ENCODE data around the gene CLCN7. TPM values are rescaled to one million over a fixed set of nuclear protein-coding genes. Genes with fewer than 3 reads are reported as not detected.

Gene CLCN7
- total RNA-seq, 1 donor from 2014 or later, result 36.6 TPM

DNA sequence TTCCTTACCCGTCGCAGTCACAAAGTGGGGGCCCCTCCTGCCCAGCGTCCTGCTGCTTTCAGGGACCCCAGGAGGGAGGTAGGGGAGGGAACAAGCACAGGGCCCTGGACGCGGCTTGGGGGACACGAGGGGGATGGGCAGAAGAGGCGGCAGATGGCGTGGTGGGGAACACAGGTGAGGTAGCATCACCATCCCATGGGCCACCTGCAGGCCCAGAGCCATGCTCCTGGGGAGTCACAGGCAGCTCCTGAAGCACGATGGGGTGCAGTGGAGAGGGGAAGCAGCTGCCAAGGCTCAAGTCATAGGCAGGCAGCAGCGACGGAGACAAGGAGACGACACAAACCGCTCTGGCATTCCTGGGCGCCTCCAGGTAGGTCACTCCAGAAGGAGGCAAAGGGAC is 71.1 kb downstream of the CLCN7 start:
- Histone ChIP-seq H3K36me3 (ENCODE audit: control insufficient read depth, insufficient read depth, low read length) (peaks cover 6% of the 10 kb centered on the region), H3K27me3 (ENCODE audit: control insufficient read depth, insufficient read depth, low read length) (no peaks in the 10 kb centered on the region), H3K4me3 (ENCODE audit: low read depth, low read length) (no peak overlapping the region)
- FAIRE-seq, result no peak
- DNase-seq (ENCODE audit: low read depth), result no peak
- TF ChIP-seq, protein P1, sequence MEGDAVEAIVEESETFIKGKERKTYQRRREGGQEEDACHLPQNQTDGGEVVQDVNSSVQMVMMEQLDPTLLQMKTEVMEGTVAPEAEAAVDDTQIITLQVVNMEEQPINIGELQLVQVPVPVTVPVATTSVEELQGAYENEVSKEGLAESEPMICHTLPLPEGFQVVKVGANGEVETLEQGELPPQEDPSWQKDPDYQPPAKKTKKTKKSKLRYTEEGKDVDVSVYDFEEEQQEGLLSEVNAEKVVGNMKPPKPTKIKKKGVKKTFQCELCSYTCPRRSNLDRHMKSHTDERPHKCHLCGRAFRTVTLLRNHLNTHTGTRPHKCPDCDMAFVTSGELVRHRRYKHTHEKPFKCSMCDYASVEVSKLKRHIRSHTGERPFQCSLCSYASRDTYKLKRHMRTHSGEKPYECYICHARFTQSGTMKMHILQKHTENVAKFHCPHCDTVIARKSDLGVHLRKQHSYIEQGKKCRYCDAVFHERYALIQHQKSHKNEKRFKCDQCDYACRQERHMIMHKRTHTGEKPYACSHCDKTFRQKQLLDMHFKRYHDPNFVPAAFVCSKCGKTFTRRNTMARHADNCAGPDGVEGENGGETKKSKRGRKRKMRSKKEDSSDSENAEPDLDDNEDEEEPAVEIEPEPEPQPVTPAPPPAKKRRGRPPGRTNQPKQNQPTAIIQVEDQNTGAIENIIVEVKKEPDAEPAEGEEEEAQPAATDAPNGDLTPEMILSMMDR (IDR thresholded peaks at IDR 0.05; ENCODE audit: insufficient read depth, low read length, severe bottlenecking), result no peak

- TF ChIP-seq, protein P1 (IDR thresholded peaks at IDR 0.05; ENCODE audit: insufficient read depth, low read length, severe bottlenecking), result no peak
- peaks cover 6% of the 10 kb centered on the region for H3K36me3 ChIP-seq (ENCODE audit: control insufficient read depth, insufficient read depth, low read length)
- FAIRE-seq, result no peak
- DNase-seq (ENCODE audit: low read depth), result no peak
- H3K27me3 ChIP-seq (ENCODE audit: control insufficient read depth, insufficient read depth, low read length), result no peaks in the 10 kb centered on the region
- H3K4me3 ChIP-seq (ENCODE audit: low read depth, low read length), result no peak overlapping the region
These were observed 71.8 kb downstream of the CLCN7 start for GRCh38 chr16:1403036-1403435.

DNA sequence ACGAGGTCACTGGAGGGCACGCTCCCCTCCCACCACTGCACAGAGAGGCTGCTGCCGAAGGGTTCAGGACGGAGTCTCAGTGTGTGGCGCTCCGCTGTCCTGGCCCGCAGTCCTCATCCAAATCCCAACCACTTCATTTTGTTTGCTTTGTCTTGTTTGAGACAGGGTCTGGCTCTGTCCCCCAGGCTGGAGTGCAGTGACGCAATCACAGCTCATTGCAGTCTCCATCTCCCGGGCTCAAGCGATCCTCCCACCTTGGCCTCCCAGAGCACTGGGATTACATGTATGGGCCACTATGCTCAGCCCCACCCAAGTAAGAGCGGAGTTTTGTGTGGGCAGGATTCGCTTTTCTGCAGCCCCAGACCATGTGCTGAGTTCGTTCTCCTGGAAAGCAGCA is 73.1 kb downstream of the CLCN7 start:
- Histone ChIP-seq H3K4me3 (ENCODE audit: low read depth, low read length) (no peak overlapping the region), H3K27me3 (ENCODE audit: control insufficient read depth, insufficient read depth, low read length) (no peaks in the 10 kb centered on the region), H3K36me3 (ENCODE audit: control insufficient read depth, insufficient read depth, low read length) (peaks cover 5% of the 10 kb centered on the region)
- TF ChIP-seq, protein P1 (IDR thresholded peaks at IDR 0.05; ENCODE audit: insufficient read depth, low read length, severe bottlenecking), result no peak
- no peak for DNase-seq (ENCODE audit: low read depth)
- no peak for FAIRE-seq

DNA sequence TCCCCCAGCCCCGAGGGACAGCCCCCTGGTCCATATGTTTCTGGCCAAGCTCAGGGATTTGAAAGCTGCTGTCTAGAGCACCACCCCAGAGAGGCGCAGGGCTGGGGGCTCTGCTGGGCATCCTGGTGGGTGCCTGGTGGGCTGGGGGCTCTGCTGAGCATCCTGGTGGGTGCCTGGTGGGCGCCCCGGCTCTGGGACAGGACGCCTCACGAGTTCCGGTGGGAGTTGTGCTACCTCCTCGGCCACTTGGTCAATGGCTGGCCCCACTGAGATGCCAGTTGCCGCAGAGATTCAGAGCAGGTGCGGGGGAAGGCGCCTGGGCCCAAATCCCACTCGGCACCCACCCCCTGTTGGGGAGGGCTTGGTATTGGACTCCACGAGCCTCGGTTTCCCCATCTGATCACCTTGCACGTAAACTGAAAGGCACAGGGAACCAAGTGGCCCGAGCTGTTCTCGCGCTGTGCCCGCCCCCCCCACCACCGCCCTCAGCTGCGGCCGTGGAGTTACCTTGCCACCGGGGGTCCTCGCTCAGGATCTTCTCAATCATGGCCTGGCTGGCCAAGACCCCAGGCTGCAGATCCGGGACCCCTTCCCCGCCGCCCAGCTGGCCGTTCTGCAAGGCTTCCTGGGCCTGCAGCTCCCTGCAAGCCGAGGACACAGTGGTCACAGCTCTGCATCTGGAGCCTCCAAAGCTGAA is 73.6 kb downstream of the CLCN7 start:
- TF ChIP-seq, protein P1 (IDR thresholded peaks at IDR 0.05; ENCODE audit: insufficient read depth, low read length, severe bottlenecking), result no peak
- no peak overlapping the region for H3K4me3 ChIP-seq (ENCODE audit: low read depth, low read length)
- FAIRE-seq, result no peak
- no peak for DNase-seq (ENCODE audit: low read depth)
- no peaks in the 10 kb centered on the region for H3K27me3 ChIP-seq (ENCODE audit: control insufficient read depth, insufficient read depth, low read length)
- H3K36me3 ChIP-seq (ENCODE audit: control insufficient read depth, insufficient read depth, low read length), result peaks cover 5% of the 10 kb centered on the region

DNA sequence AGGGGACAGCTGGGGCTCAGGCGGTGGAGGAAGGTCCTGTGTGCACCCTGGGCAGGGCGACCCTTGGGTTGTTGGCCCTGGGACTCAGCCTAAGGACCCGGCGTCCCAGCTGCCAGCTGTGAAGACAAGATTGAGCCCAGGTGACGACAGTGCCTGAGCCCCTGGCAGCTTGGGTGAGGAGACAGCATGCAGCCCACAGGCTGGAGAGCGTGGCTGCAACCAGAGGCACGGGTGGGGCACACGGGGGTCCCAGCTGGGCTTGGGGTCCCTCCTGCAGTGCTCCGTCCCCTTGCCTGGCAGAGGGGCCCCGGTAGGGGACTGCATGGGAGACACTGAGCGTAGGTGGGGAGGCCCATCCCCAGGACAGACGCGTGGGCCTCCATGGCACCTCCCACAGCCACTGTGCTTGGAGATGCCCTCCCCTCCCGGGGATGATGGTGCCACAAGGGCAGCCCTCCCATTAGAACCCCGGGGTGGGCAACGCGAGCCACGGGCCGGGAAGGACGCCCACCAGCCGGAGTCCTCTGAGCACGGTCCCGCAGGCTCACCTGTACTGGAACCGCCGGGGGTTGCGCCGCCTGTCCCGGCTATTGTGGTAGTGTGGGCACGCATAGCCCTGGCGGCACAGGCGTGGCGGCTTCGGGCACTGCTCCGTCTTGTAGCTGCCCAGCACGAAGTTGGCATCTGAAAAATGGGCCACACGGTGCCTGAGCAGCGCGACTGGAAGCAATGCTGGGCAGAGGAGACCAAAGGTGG is 75.8 kb downstream of the CLCN7 start:
- TF ChIP-seq, protein P1 (IDR thresholded peaks at IDR 0.05; ENCODE audit: insufficient read depth, low read length, severe bottlenecking), result no peak
- FAIRE-seq, result no peak
- Histone ChIP-seq H3K27me3 (ENCODE audit: control insufficient read depth, insufficient read depth, low read length) (no peaks in the 10 kb centered on the region), H3K4me3 (ENCODE audit: low read depth, low read length) (no peak overlapping the region), H3K36me3 (ENCODE audit: control insufficient read depth, insufficient read depth, low read length) (peaks cover 5% of the 10 kb centered on the region)
- no peak for DNase-seq (ENCODE audit: low read depth)
